Dedifferentiated amniotic fluid mesenchymal stem cell (primary cell): ENCODE measurements around the gene ALK.
"Not testable (repeated sequence)": the region's sequence is repeated elsewhere in the genome, so short reads cannot be mapped to it uniquely, and the experiment has no call there.

ENCODE experiments used
- DNase-seq: peaks from one replicate; pipeline ENCODE4 v3.0.0-alpha.2; 2016; ENCODE audit errors: extremely low spot score

ALK gene

GRCh38 chr2:29278966-29279365 is 642.4 kb downstream of the ALK start:
- DNase-seq = no peak

- no peak for DNase-seq
These were observed 645.2 kb downstream of the ALK start for GRCh38 chr2:29276151-29276550.

GRCh38 chr2:29275186-29275585 is 646.2 kb downstream of the ALK start:
- no peak for DNase-seq

GRCh38 chr2:29273685-29274611 is 647.4 kb downstream of the ALK start:
- DNase-seq = no peak

- DNase-seq = no peak
These were observed 648.2 kb downstream of the ALK start for GRCh38 chr2:29273004-29273684.

GRCh38 chr2:29272311-29272710 is 649.1 kb downstream of the ALK start:
- no peak for DNase-seq

- DNase-seq = no peak
These were observed 650.7 kb downstream of the ALK start for GRCh38 chr2:29270701-29271121.

GRCh38 chr2:29269765-29270109 is 651.6 kb downstream of the ALK start:
- DNase-seq = no peak

- no peak for DNase-seq
These were observed 652.2 kb downstream of the ALK start for GRCh38 chr2:29269095-29269764.

GRCh38 chr2:29267720-29268119 is 653.7 kb downstream of the ALK start:
- no peak for DNase-seq

- DNase-seq = no peak
These were observed 657.5 kb downstream of the ALK start for GRCh38 chr2:29263886-29264285.

GRCh38 chr2:29262681-29263260 is 658.6 kb downstream of the ALK start:
- DNase-seq = no peak

GRCh38 chr2:29261003-29261402 is 660.4 kb downstream of the ALK start:
- DNase-seq = no peak

- peak; percentile 42 for DNase-seq
These were observed 661.1 kb downstream of the ALK start for GRCh38 chr2:29260142-29260772.

GRCh38 chr2:29259221-29259620 is 662.2 kb downstream of the ALK start:
- no peak for DNase-seq

GRCh38 chr2:29255004-29255403 is 666.4 kb downstream of the ALK start:
- DNase-seq = no peak

- not testable (repeated sequence) for DNase-seq
These were observed 667.7 kb downstream of the ALK start for GRCh38 chr2:29253495-29254275.

GRCh38 chr2:29253026-29253425 is 668.4 kb downstream of the ALK start:
- DNase-seq = no peak

GRCh38 chr2:29251406-29251805 is 670.0 kb downstream of the ALK start:
- DNase-seq = no peak

- DNase-seq = no peak
These were observed 670.4 kb downstream of the ALK start for GRCh38 chr2:29250977-29251376.

- DNase-seq = no peak
These were observed 671.6 kb downstream of the ALK start for GRCh38 chr2:29249666-29250253.
